ENCODE results near the gene FGD2.

- TF ChIP-seq, protein P1, sequence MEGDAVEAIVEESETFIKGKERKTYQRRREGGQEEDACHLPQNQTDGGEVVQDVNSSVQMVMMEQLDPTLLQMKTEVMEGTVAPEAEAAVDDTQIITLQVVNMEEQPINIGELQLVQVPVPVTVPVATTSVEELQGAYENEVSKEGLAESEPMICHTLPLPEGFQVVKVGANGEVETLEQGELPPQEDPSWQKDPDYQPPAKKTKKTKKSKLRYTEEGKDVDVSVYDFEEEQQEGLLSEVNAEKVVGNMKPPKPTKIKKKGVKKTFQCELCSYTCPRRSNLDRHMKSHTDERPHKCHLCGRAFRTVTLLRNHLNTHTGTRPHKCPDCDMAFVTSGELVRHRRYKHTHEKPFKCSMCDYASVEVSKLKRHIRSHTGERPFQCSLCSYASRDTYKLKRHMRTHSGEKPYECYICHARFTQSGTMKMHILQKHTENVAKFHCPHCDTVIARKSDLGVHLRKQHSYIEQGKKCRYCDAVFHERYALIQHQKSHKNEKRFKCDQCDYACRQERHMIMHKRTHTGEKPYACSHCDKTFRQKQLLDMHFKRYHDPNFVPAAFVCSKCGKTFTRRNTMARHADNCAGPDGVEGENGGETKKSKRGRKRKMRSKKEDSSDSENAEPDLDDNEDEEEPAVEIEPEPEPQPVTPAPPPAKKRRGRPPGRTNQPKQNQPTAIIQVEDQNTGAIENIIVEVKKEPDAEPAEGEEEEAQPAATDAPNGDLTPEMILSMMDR (IDR thresholded peaks at IDR 0.05; ENCODE audit: insufficient read depth, low read length, poor library complexity, severe bottlenecking): no peak
- TF ChIP-seq EZH2phosphoT487 (conservative IDR thresholded peaks at IDR 0.05; ENCODE audit: low read length): no peak
These were observed 6.8 kb upstream of the FGD2 start for GRCh38 chr6:36998723-36999038.
